ENCODE measurements around the gene MCM3AP. TPM values are rescaled to one million over a fixed set of nuclear protein-coding genes. Genes with fewer than 3 reads are reported as not detected.
"Not testable (repeated sequence)": the region's sequence is repeated elsewhere in the genome, so short reads cannot be mapped to it uniquely, and the experiment has no call there.

The MCM3AP gene
- total RNA-seq, 4 donors from 2014 or later: 96.7 to 178 (median 148) TPM

GRCh38 chr21:46316708-46317324, 31.4 kb upstream of the MCM3AP start:
- H3K4me1 ChIP-seq: peaks cover 0 to under 1% (median 0%) of the 10 kb centered on the region in 4 donors
- TF ChIP-seq CTCF (IDR thresholded peaks at IDR 0.05): no peak
- TF ChIP-seq POLR2A (IDR thresholded peaks at IDR 0.05): no peak
- no peaks in the 10 kb centered on the region for H3K27me3 ChIP-seq
- H3K9me3 ChIP-seq: no peaks in the 10 kb centered on the region
- DNase-seq: no peak
- no peaks in the 10 kb centered on the region for H3K36me3 ChIP-seq
- H3K27ac ChIP-seq: no peak overlapping the region
- H3K4me3 ChIP-seq: no peak overlapping the region

- no peak overlapping the region for H3K4me3 ChIP-seq
- H3K27me3 ChIP-seq: no peaks in the 10 kb centered on the region
- DNase-seq: no peak
- no peaks in the 10 kb centered on the region for H3K9me3 ChIP-seq
- no peak for TF ChIP-seq POLR2A (IDR thresholded peaks at IDR 0.05)
- TF ChIP-seq CTCF (IDR thresholded peaks at IDR 0.05): no peak
- no peaks in the 10 kb centered on the region for H3K4me1 ChIP-seq
- no peaks in the 10 kb centered on the region for H3K36me3 ChIP-seq
- H3K27ac ChIP-seq: no peak overlapping the region
These were observed 29.1 kb upstream of the MCM3AP start for GRCh38 chr21:46314441-46315020.

GRCh38 chr21:46312949-46313348, 27.5 kb upstream of the MCM3AP start:
- Histone ChIP-seq H3K9me3 (no peaks in the 10 kb centered on the region), H3K27ac (no peak overlapping the region), H3K4me3 (no peak overlapping the region), H3K27me3 (no peaks in the 10 kb centered on the region), H3K36me3 (no peaks in the 10 kb centered on the region), H3K4me1 (no peaks in the 10 kb centered on the region)
- no peak for TF ChIP-seq CTCF (IDR thresholded peaks at IDR 0.05)
- TF ChIP-seq POLR2A (IDR thresholded peaks at IDR 0.05): no peak
- no peak for DNase-seq

- H3K36me3 ChIP-seq: no peaks in the 10 kb centered on the region
- H3K27ac ChIP-seq: no peak overlapping the region
- no peak overlapping the region for H3K4me3 ChIP-seq
- H3K27me3 ChIP-seq: no peaks in the 10 kb centered on the region
- DNase-seq: no peak
- TF ChIP-seq POLR2A (IDR thresholded peaks at IDR 0.05): no peak
- H3K9me3 ChIP-seq: no peaks in the 10 kb centered on the region
- H3K4me1 ChIP-seq: no peaks in the 10 kb centered on the region
These were observed 26.2 kb upstream of the MCM3AP start for GRCh38 chr21:46311568-46311967.

GRCh38 chr21:46310260-46310659, 24.8 kb upstream of the MCM3AP start:
- not testable (repeated sequence) for H3K9me3 ChIP-seq, H3K27ac ChIP-seq, H3K4me3 ChIP-seq, DNase-seq, H3K27me3 ChIP-seq, H3K4me1 ChIP-seq, H3K36me3 ChIP-seq

GRCh38 chr21:46308431-46308830, 23.0 kb upstream of the MCM3AP start:
- TF ChIP-seq CTCF (IDR thresholded peaks at IDR 0.05): no peak
- no peak for TF ChIP-seq POLR2A (IDR thresholded peaks at IDR 0.05)

GRCh38 chr21:46307625-46308024, 22.2 kb upstream of the MCM3AP start:
- no peak for DNase-seq
- TF ChIP-seq CTCF (IDR thresholded peaks at IDR 0.05) (no peak), POLR2A (IDR thresholded peaks at IDR 0.05) (no peak)
- H3K27me3 ChIP-seq: no peaks in the 10 kb centered on the region
- H3K36me3 ChIP-seq: no peaks in the 10 kb centered on the region
- H3K4me1 ChIP-seq: no peaks in the 10 kb centered on the region
- H3K4me3 ChIP-seq: no peak overlapping the region
- H3K27ac ChIP-seq: no peak overlapping the region
- no peaks in the 10 kb centered on the region for H3K9me3 ChIP-seq

More at GRCh38 chr21:46308431-46308830, 23.0 kb upstream of the MCM3AP start:
- no peaks in the 10 kb centered on the region for H3K9me3 ChIP-seq
- no peak overlapping the region for H3K4me3 ChIP-seq
- no peaks in the 10 kb centered on the region for H3K27me3 ChIP-seq
- no peaks in the 10 kb centered on the region for H3K36me3 ChIP-seq
- DNase-seq: no peak
- no peaks in the 10 kb centered on the region for H3K4me1 ChIP-seq
- no peak overlapping the region for H3K27ac ChIP-seq

Data from Peyer's patch (tissue), 4 donors.